ENCODE data around the gene DLGAP5. TPM values are rescaled to one million over a fixed set of nuclear protein-coding genes. Genes with fewer than 3 reads are reported as not detected.

Gene DLGAP5
- polyA plus RNA-seq, 1 donor (not counting 4 experiments of a cell fraction or from before 2014, with no cell fraction given), result 15.3 TPM

DNA sequence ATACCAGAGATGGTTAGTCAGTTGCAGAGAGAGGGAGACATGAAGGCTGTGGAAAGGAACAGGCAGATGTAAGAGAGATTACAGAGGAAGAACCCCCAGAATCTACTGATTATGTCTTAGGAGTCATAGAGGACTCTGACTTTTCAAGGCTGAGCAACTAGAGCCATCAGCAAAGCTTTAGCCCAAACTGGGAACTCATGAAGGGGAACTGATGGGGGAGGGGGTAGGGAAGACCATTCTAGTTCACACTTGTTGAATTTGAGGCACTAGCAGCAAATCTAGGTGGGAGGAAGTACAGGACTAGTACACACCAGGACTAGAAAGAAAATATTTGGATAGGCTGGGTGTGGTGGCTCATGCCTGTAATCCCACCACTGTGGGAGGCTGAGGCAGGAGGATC is 52.2 kb downstream of the DLGAP5 start:
- H4K20me1 ChIP-seq (ENCODE audit: control insufficient read depth, extremely low read depth, insufficient read depth, low read length), result peaks cover 8% of the 10 kb centered on the region

DNA sequence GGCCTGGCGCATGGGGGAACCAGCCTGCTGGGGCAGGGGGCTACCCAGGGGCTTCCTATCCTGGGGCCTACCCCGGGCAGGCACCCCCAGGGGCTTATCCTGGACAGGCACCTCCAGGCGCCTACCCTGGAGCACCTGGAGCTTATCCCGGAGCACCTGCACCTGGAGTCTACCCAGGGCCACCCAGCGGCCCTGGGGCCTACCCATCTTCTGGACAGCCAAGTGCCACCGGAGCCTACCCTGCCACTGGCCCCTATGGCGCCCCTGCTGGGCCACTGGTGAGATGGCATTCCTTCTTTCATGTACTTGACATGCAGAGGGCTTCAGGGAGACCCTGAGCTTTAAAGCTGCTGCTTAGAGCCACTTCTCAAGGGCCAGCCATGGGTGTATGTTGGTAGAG is 53.3 kb downstream of the DLGAP5 start:
- TF ChIP-seq, protein P1, sequence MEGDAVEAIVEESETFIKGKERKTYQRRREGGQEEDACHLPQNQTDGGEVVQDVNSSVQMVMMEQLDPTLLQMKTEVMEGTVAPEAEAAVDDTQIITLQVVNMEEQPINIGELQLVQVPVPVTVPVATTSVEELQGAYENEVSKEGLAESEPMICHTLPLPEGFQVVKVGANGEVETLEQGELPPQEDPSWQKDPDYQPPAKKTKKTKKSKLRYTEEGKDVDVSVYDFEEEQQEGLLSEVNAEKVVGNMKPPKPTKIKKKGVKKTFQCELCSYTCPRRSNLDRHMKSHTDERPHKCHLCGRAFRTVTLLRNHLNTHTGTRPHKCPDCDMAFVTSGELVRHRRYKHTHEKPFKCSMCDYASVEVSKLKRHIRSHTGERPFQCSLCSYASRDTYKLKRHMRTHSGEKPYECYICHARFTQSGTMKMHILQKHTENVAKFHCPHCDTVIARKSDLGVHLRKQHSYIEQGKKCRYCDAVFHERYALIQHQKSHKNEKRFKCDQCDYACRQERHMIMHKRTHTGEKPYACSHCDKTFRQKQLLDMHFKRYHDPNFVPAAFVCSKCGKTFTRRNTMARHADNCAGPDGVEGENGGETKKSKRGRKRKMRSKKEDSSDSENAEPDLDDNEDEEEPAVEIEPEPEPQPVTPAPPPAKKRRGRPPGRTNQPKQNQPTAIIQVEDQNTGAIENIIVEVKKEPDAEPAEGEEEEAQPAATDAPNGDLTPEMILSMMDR (optimal IDR thresholded peaks at IDR 0.05 in 1 of 3, IDR thresholded peaks at IDR 0.05 in 1 of 3, conservative IDR thresholded peaks at IDR 0.05 in 1 of 3; ENCODE audit: extremely low read depth in 1 of 3, insufficient read depth in 2 of 3, low read length in 3 of 3), result peak; percentile 14 to 42 (median 35)
- TF ChIP-seq EZH2 (IDR thresholded peaks at IDR 0.05; ENCODE audit: low read length), result no peak
- no peaks in the 10 kb centered on the region for H3K27me3 ChIP-seq (ENCODE audit: control insufficient read depth, extremely low read depth, insufficient read depth, low read length)
- H3K4me2 ChIP-seq (ENCODE audit: control insufficient read depth, extremely low read depth, insufficient read depth, low read depth, low read length), result no peak overlapping the region
- H3K27ac ChIP-seq (ENCODE audit: control insufficient read depth, insufficient read depth, low read length), result no peak overlapping the region
- peaks cover 38 to 70% of the 10 kb centered on the region in 2 experiments for H3K36me3 ChIP-seq (ENCODE audit: control insufficient read depth in 2 of 2, extremely low read depth in 1 of 2, insufficient read depth in 2 of 2, low read length in 2 of 2)
- no peak overlapping the region for H3K9ac ChIP-seq (ENCODE audit: control insufficient read depth, extremely low read depth, insufficient read depth, low read length)
- H3K4me1 ChIP-seq (ENCODE audit: control insufficient read depth, extremely low read depth, insufficient read depth, low read length), result peaks cover 22% of the 10 kb centered on the region
- dilution Hi-C loops (cut with MboI; ENCODE audit: extremely low pct_ligation_motif_present, low sequenced_read_pairs), result no loop called here
- DNase-seq (ENCODE audit: low read depth, low spot score), result no peak
- H2AFZ ChIP-seq (ENCODE audit: control insufficient read depth, low read length), result no peak overlapping the region
- no peaks in the 10 kb centered on the region for H3K9me3 ChIP-seq (ENCODE audit: control insufficient read depth, low read depth, low read length)
- H4K20me1 ChIP-seq (ENCODE audit: control insufficient read depth, extremely low read depth, insufficient read depth, low read length), result peaks cover 8% of the 10 kb centered on the region
- no peak for FAIRE-seq
- H3K4me3 ChIP-seq (ENCODE audit: control insufficient read depth in 2 of 3, extremely low read depth in 1 of 3, insufficient read depth in 2 of 3, low read depth in 1 of 3, low read length in 3 of 3), result no peak overlapping the region
- peaks cover 7% of the 10 kb centered on the region for H3K9me1 ChIP-seq (ENCODE audit: control insufficient read depth, extremely low read depth, insufficient read depth, low read length)
- peaks cover 56% of the 10 kb centered on the region for H3K79me2 ChIP-seq (ENCODE audit: control insufficient read depth, insufficient read depth, low read length)

More for the DNA sequence above, 52.2 kb downstream of the DLGAP5 start:
- H3K9me3 ChIP-seq (ENCODE audit: control insufficient read depth, low read depth, low read length), result no peaks in the 10 kb centered on the region
- H3K4me2 ChIP-seq (ENCODE audit: control insufficient read depth, extremely low read depth, insufficient read depth, low read depth, low read length), result no peak overlapping the region
- FAIRE-seq (no peak), DNase-seq (ENCODE audit: low read depth, low spot score) (no peak)
- H3K79me2 ChIP-seq (ENCODE audit: control insufficient read depth, insufficient read depth, low read length), result peaks cover 46% of the 10 kb centered on the region
- H3K9me1 ChIP-seq (ENCODE audit: control insufficient read depth, extremely low read depth, insufficient read depth, low read length), result peaks cover 7% of the 10 kb centered on the region
- no peaks in the 10 kb centered on the region for H3K27me3 ChIP-seq (ENCODE audit: control insufficient read depth, extremely low read depth, insufficient read depth, low read length)
- H3K4me1 ChIP-seq (ENCODE audit: control insufficient read depth, extremely low read depth, insufficient read depth, low read length), result peaks cover 18% of the 10 kb centered on the region
- peaks cover 41 to 69% of the 10 kb centered on the region in 2 experiments for H3K36me3 ChIP-seq (ENCODE audit: control insufficient read depth in 2 of 2, extremely low read depth in 1 of 2, insufficient read depth in 2 of 2, low read length in 2 of 2)
- dilution Hi-C loops (cut with MboI; ENCODE audit: extremely low pct_ligation_motif_present, low sequenced_read_pairs), result no loop called here
- no peak overlapping the region for H3K27ac ChIP-seq (ENCODE audit: control insufficient read depth, insufficient read depth, low read length)
- H3K9ac ChIP-seq (ENCODE audit: control insufficient read depth, extremely low read depth, insufficient read depth, low read length), result no peak overlapping the region
- H3K4me3 ChIP-seq (ENCODE audit: control insufficient read depth in 2 of 3, extremely low read depth in 1 of 3, insufficient read depth in 2 of 3, low read depth in 1 of 3, low read length in 3 of 3), result no peak overlapping the region
- H2AFZ ChIP-seq (ENCODE audit: control insufficient read depth, low read length), result no peak overlapping the region
- no peak for TF ChIP-seq EZH2 (IDR thresholded peaks at IDR 0.05; ENCODE audit: low read length)
- TF ChIP-seq, protein P1 (optimal IDR thresholded peaks at IDR 0.05 in 1 of 3, IDR thresholded peaks at IDR 0.05 in 1 of 3, conservative IDR thresholded peaks at IDR 0.05 in 1 of 3; ENCODE audit: extremely low read depth in 1 of 3, insufficient read depth in 2 of 3, low read length in 3 of 3), result no peak
